SK-N-SH (cell line): ENCODE results near the gene ZNF236. TPM values are rescaled to one million over a fixed set of nuclear protein-coding genes. Genes with fewer than 3 reads are reported as not detected.

Source experiments
- CTCF ChIA-PET: fragments of 300-600, 350-600 bp; formaldehyde crosslinking; extraction: SDS; loops from one replicate; lab custom pipeline; 2021; lab: Yijun Ruan, JAX
- POLR2A ChIA-PET: fragments of 350-600 bp; sonication (Branson Sonifier 250); formaldehyde crosslinking; extraction: SDS; loops from one replicate; lab custom pipeline; 2020; ENCODE audit warnings: antibody characterized with exemption, inconsistent platforms; lab: Yijun Ruan, JAX
- DNase-seq: peaks from one replicate; pipeline ENCODE4 v3.0.0; 2012
- H2AFZ ChIP-seq: fragments of 200-600 bp; sonication (generic); 2 replicates; pipeline ENCODE4 v1.8.1; 2016; ENCODE audit warnings: antibody characterized with exemption, mild to moderate bottlenecking, low read depth
- H3F3A ChIP-seq: fragments of 200-600 bp; sonication (generic); replicated peaks from 2 replicates; pipeline ENCODE3; 2016; ENCODE audit warnings: antibody characterized with exemption, mild to moderate bottlenecking; ENCODE audit not compliant: insufficient read depth
- H3K27ac ChIP-seq, 2 experiments: fragments of 200-500 bp in 1 of 2; fragments of 200-600 bp in 1 of 2; sonication (Bioruptor generic) in 1 of 2; sonication (generic), shearing (Covaris generic) in 1 of 2; 2 replicates each; pipeline versions ENCODE4 v1.5.1 to v1.6.1; 2014 to 2016; ENCODE audit warnings: low read depth in 2 of 2, inconsistent platforms in 1 of 2, low read length in 1 of 2, mild to moderate bottlenecking in 1 of 2, mixed read lengths in 1 of 2
- H3K27me3 ChIP-seq: fragments of 200-600 bp; sonication (generic), shearing (Covaris generic); 2 replicates; pipeline ENCODE4 v1.6.1; 2016; ENCODE audit warnings: mixed run types; ENCODE audit not compliant: insufficient read depth
- H3K36me3 ChIP-seq, 2 experiments: fragments of 200-500 bp in 1 of 2; fragments of 200-600 bp in 1 of 2; sonication (Bioruptor generic) in 1 of 2; sonication (generic) in 1 of 2; replicated peaks in 1 of 2; 2 replicates each; pipeline versions ENCODE3 to v1.5.1; 2014 to 2016; ENCODE audit warnings: low read length in 1 of 2, mild to moderate bottlenecking in 1 of 2; ENCODE audit not compliant: insufficient read depth in 2 of 2, control insufficient read depth in 1 of 2
- H3K4me1 ChIP-seq, 2 experiments: fragments of 200-500 bp in 1 of 2; fragments of 200-600 bp in 1 of 2; sonication (Bioruptor generic) in 1 of 2; sonication (generic), shearing (Covaris generic) in 1 of 2; 2 replicates each; pipeline versions ENCODE4 v1.5.1 to v1.6.1; 2014 to 2016; ENCODE audit warnings: low read depth in 1 of 2, low read length in 1 of 2, mixed run types in 1 of 2; ENCODE audit not compliant: insufficient read depth in 2 of 2, control insufficient read depth in 1 of 2
- H3K4me2 ChIP-seq: fragments of 200-600 bp; sonication (generic), shearing (Covaris generic); 2 replicates; pipeline ENCODE4 v1.6.1; 2017; ENCODE audit warnings: mixed run types
- H3K4me3 ChIP-seq, 2 experiments: fragments of 200-500 bp in 1 of 2; fragments of 200-600 bp in 1 of 2; sonication (Bioruptor generic) in 1 of 2; sonication (generic), shearing (Covaris generic) in 1 of 2; 2 replicates each; pipeline versions ENCODE4 v1.5.1 to v1.8.1; 2014 to 2016; ENCODE audit warnings: low read depth in 2 of 2, inconsistent platforms in 1 of 2, low read length in 1 of 2, mild to moderate bottlenecking in 1 of 2, mixed read lengths in 1 of 2, moderate library complexity in 1 of 2
- H3K79me2 ChIP-seq: fragments of 200-600 bp; sonication (generic); 2 replicates; pipeline ENCODE4 v1.8.1; 2017; ENCODE audit warnings: mild to moderate bottlenecking; ENCODE audit not compliant: insufficient read depth
- H3K9ac ChIP-seq: fragments of 200-600 bp; sonication (generic); 2 replicates; pipeline ENCODE4 v1.6.1; 2017; ENCODE audit warnings: mixed run types
- H3K9me2 ChIP-seq: fragments of 200-600 bp; sonication (generic); 2 replicates; pipeline ENCODE4 v1.6.1; 2017; ENCODE audit warnings: mixed run types
- H3K9me3 ChIP-seq: fragments of 200-600 bp; sonication (generic); 2 replicates; pipeline ENCODE4 v1.6.1; 2017; ENCODE audit warnings: mixed run types, mild to moderate bottlenecking, moderate library complexity
- H4K20me1 ChIP-seq: fragments of 200-600 bp; sonication (generic); 2 replicates; pipeline ENCODE4 v1.6.1; 2017; ENCODE audit warnings: mild to moderate bottlenecking, mixed run types; ENCODE audit not compliant: insufficient read depth
- EZH2phosphoT487 ChIP-seq: fragments of 200-600 bp; sonication (generic); IDR thresholded peaks from 2 replicates; pipeline ENCODE4 v1.6.1; 2017; ENCODE audit warnings: low read depth, mixed run types, mild to moderate bottlenecking, antibody characterized with exemption, moderate library complexity, borderline replicate concordance
- FOSL2 ChIP-seq: IDR thresholded peaks from 2 replicates; pipeline ENCODE4 v1.4.0; 2012; ENCODE audit warnings: low read depth, mild to moderate bottlenecking, moderate library complexity, borderline replicate concordance
- GABPA ChIP-seq: IDR thresholded peaks from 2 replicates; pipeline ENCODE4 v1.4.0; 2012; ENCODE audit warnings: low read depth, mild to moderate bottlenecking
- GATA2 ChIP-seq: sonication (generic); formaldehyde crosslinking; IDR thresholded peaks from 2 replicates; pipeline ENCODE4 v1.5.0; 2020; ENCODE audit warnings: mild to moderate bottlenecking, missing genetic modification reagents
- JUND ChIP-seq: IDR thresholded peaks from 2 replicates; pipeline ENCODE4 v1.4.0; 2012
- MXI1 ChIP-seq: IDR thresholded peaks from 2 replicates; pipeline ENCODE4 v1.6.1; 2012; ENCODE audit warnings: mild to moderate bottlenecking, low read depth, low read length, improper control_type of control experiment
- NFIC ChIP-seq: IDR thresholded peaks from 2 replicates; pipeline ENCODE4 v1.4.0; 2012; ENCODE audit warnings: borderline replicate concordance
- NRF1 ChIP-seq: IDR thresholded peaks from 2 replicates; pipeline ENCODE4 v1.6.1; 2012; ENCODE audit warnings: low read depth, mild to moderate bottlenecking, low read length
- RFX5 ChIP-seq: IDR thresholded peaks from 2 replicates; pipeline ENCODE4 v1.6.1; 2012; ENCODE audit warnings: mild to moderate bottlenecking, improper control_type of control experiment, low read length
- RXRA ChIP-seq: IDR thresholded peaks from 2 replicates; pipeline ENCODE4 v1.4.0; 2012; ENCODE audit warnings: low read depth, mild to moderate bottlenecking, borderline replicate concordance
- SIN3A ChIP-seq: IDR thresholded peaks from 2 replicates; pipeline ENCODE4 v1.6.1; 2012; ENCODE audit warnings: low read depth, mild to moderate bottlenecking, low read length, moderate library complexity, borderline replicate concordance
- SMC3 ChIP-seq: IDR thresholded peaks from 2 replicates; pipeline ENCODE4 v1.6.1; 2012; ENCODE audit warnings: low read depth, low read length, improper control_type of control experiment
- TCF12 ChIP-seq: IDR thresholded peaks from 2 replicates; pipeline ENCODE4 v1.4.0; 2012
- WGBS: methylation state at CpG from one replicate; pipeline ENCODE4 v1.1.6; 2017; ENCODE audit warnings: low lambda C conversion rate; 5-methylcytosine and 5-hydroxymethylcytosine counted together
- polyA plus RNA-seq, 3 experiments: library from polyadenylated mRNA; depleted of rRNA; stranded (reverse); fragments of >200 nt; gene quantifications; 2 replicates each; pipeline ENCODE4 v1.2.3, GENCODE V29; 2012
- TF ChIP-seq, protein P1 (sequence below): fragments of 150-350 bp; IDR thresholded peaks from 2 replicates; pipeline ENCODE4 v1.6.1; 2016; ENCODE audit warnings: mild to moderate bottlenecking, low read depth, low read length
- TF ChIP-seq, protein P2 (sequence below): IDR thresholded peaks from 2 replicates; pipeline ENCODE4 v1.4.0; 2012; ENCODE audit warnings: low read depth, borderline replicate concordance
- TF ChIP-seq, protein P3 (sequence below): IDR thresholded peaks from 2 replicates; pipeline ENCODE4 v1.6.1; 2012; ENCODE audit warnings: mild to moderate bottlenecking, low read depth, low read length, moderate library complexity
- TF ChIP-seq, protein P4 (sequence below): IDR thresholded peaks from 2 replicates; pipeline ENCODE4; 2012
- TF ChIP-seq, protein P5 (sequence below): IDR thresholded peaks from 2 replicates; pipeline ENCODE4 v1.4.0; 2012; ENCODE audit warnings: low read depth

ZNF236 gene
- polyA plus RNA-seq, 1 of the 3 experiments (the other 2 are of a cell fraction): 4.2 TPM

DNA sequence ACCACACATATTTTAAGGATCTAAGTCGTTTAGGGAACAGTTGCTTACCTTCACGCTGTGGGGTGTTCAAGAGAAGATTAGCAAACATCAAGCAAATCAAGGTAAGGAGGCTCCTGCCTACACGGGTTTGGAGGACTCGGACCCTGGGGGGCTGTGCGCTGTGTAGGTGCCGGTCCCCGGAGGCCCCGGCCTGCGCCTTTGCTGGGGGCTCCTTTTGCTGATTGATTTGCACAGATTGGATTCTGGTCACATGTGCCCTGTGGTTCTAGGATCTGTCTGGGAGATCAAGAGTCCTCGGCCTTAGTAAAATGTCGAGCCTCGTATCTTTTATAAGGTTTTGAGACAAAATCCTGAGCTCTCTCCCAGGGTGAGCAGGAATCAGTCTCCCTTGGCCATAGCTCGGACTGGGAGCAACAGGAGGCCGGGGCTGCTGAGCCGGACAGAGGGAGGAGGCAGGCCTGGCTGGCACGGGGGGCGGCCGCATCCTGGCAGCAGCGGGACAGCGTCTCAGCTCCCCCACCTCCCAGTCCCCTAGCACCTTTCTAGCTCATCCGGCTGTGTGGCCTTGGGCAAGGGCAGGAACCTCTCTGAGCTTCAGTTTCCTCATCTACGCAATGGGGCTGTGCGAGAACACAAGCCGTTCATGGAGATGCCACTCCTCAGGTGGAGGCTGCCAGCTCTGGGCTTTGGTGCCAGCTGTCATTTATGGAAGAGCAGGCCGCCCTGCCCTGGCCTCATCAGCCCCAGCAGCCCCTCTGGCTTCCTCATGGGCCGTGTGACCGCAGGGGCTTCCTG, 163.0 kb downstream of the ZNF236 start (continued):
- TF ChIP-seq SIN3A: no peak
- TF ChIP-seq JUND: no peak
- TF ChIP-seq RFX5: no peak

DNA sequence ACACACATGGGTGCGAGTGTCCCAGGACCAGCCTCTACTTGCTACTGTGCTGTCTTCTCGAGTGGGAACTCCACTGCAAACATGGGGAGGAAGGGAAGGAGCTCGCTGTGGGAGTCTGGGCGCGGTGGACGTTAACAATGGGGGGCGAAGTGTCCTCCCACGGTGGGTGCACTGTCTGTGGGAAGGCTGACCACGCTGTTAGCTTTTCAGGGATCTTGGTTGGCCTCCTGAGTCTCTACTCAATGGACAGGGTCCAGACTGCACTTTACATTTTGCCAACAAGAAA, 163.5 kb downstream of the ZNF236 start:
- CTCF ChIA-PET: interaction anchor here (1.2 to 8.2 kb wide), 5 partner anchors 12 to 183 kb away, joined by 3 to 191 read pairs (median 50); no protein-coding TSS in a partner anchor
- no peak overlapping the region for H3K9ac ChIP-seq
- H3K4me1 ChIP-seq: peaks cover 0 to 8% of the 10 kb centered on the region in 2 experiments; a peak in 1 of 4 replicates
- no peak overlapping the region for H3K4me3 ChIP-seq
- no peaks in the 10 kb centered on the region for H3K9me3 ChIP-seq
- no peaks in the 10 kb centered on the region for H3K79me2 ChIP-seq
- H4K20me1 ChIP-seq: no peaks in the 10 kb centered on the region
- H3K27ac ChIP-seq: no peak overlapping the region
- TF ChIP-seq, protein P1, sequence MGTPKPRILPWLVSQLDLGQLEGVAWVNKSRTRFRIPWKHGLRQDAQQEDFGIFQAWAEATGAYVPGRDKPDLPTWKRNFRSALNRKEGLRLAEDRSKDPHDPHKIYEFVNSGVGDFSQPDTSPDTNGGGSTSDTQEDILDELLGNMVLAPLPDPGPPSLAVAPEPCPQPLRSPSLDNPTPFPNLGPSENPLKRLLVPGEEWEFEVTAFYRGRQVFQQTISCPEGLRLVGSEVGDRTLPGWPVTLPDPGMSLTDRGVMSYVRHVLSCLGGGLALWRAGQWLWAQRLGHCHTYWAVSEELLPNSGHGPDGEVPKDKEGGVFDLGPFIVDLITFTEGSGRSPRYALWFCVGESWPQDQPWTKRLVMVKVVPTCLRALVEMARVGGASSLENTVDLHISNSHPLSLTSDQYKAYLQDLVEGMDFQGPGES: no peak
- no peak for TF ChIP-seq NRF1
- TF ChIP-seq GABPA: no peak
- TF ChIP-seq EZH2phosphoT487: no peak
- TF ChIP-seq SMC3: no peak
- TF ChIP-seq, protein P2, sequence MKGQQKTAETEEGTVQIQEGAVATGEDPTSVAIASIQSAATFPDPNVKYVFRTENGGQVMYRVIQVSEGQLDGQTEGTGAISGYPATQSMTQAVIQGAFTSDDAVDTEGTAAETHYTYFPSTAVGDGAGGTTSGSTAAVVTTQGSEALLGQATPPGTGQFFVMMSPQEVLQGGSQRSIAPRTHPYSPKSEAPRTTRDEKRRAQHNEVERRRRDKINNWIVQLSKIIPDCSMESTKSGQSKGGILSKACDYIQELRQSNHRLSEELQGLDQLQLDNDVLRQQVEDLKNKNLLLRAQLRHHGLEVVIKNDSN: no peak
- TF ChIP-seq NFIC: no peak
- TF ChIP-seq MXI1: no peak
- no peak for TF ChIP-seq FOSL2
- TF ChIP-seq, all 33 proteins: peak for 0
- no peaks in the 10 kb centered on the region for H3K9me2 ChIP-seq
- WGBS: 89% methylated on average over 9 of the region's 9 CpGs
- DNase-seq: no peak
- POLR2A ChIA-PET: no interaction called here
- no peaks in the 10 kb centered on the region for H3K36me3 ChIP-seq
- no peak overlapping the region for H3K4me2 ChIP-seq
- no peaks in the 10 kb centered on the region for H3K27me3 ChIP-seq
- H3F3A ChIP-seq: no peaks in the 10 kb centered on the region
- no peak overlapping the region for H2AFZ ChIP-seq

DNA sequence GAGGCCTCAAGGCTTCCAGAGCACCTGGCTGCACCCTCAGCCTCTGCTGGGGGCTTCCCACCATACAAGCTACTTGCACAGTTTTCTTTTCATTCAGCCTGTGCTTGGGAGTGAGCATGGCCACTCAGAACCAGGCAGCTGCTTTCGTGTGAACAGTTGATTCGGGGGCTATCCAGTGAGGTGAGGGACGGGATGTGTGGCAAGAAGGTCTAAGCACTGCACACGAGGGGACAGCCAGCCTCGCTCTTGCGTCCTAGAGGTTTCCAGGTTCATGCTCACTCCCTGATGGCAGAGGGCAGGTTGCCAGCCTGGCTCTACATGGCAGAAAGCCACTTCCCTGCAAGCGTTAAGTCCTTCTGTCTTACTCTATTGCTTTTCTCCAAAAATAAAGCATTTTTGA, 164.0 kb downstream of the ZNF236 start:
- H3K9ac ChIP-seq: no peak overlapping the region
- H2AFZ ChIP-seq: no peak overlapping the region
- ChIA-PET CTCF (interaction anchor here (1.2 to 8.2 kb wide), 5 partner anchors 12 to 184 kb away, joined by 3 to 191 read pairs (median 50); no protein-coding TSS in a partner anchor), POLR2A (no interaction called here)
- peaks cover 0 to 12% of the 10 kb centered on the region in 2 experiments; a peak in 1 of 4 replicates for H3K4me1 ChIP-seq
- H3K27ac ChIP-seq: no peak overlapping the region
- H3K27me3 ChIP-seq: no peaks in the 10 kb centered on the region
- H3F3A ChIP-seq: no peaks in the 10 kb centered on the region
- no peak overlapping the region for H3K4me3 ChIP-seq
- H3K36me3 ChIP-seq: no peaks in the 10 kb centered on the region
- no peak for DNase-seq
- no peaks in the 10 kb centered on the region for H3K79me2 ChIP-seq
- no peaks in the 10 kb centered on the region for H3K9me2 ChIP-seq
- H3K4me2 ChIP-seq: no peak overlapping the region
- no peaks in the 10 kb centered on the region for H4K20me1 ChIP-seq
- 85% methylated on average over 7 of the region's 7 CpGs for WGBS
- H3K9me3 ChIP-seq: no peaks in the 10 kb centered on the region
- no peak for TF ChIP-seq GATA2 (CRISPR knock-in tag)
- TF ChIP-seq, protein P3, sequence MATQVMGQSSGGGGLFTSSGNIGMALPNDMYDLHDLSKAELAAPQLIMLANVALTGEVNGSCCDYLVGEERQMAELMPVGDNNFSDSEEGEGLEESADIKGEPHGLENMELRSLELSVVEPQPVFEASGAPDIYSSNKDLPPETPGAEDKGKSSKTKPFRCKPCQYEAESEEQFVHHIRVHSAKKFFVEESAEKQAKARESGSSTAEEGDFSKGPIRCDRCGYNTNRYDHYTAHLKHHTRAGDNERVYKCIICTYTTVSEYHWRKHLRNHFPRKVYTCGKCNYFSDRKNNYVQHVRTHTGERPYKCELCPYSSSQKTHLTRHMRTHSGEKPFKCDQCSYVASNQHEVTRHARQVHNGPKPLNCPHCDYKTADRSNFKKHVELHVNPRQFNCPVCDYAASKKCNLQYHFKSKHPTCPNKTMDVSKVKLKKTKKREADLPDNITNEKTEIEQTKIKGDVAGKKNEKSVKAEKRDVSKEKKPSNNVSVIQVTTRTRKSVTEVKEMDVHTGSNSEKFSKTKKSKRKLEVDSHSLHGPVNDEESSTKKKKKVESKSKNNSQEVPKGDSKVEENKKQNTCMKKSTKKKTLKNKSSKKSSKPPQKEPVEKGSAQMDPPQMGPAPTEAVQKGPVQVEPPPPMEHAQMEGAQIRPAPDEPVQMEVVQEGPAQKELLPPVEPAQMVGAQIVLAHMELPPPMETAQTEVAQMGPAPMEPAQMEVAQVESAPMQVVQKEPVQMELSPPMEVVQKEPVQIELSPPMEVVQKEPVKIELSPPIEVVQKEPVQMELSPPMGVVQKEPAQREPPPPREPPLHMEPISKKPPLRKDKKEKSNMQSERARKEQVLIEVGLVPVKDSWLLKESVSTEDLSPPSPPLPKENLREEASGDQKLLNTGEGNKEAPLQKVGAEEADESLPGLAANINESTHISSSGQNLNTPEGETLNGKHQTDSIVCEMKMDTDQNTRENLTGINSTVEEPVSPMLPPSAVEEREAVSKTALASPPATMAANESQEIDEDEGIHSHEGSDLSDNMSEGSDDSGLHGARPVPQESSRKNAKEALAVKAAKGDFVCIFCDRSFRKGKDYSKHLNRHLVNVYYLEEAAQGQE: no peak
- no peak for TF ChIP-seq NFIC
- TF ChIP-seq, protein P4, sequence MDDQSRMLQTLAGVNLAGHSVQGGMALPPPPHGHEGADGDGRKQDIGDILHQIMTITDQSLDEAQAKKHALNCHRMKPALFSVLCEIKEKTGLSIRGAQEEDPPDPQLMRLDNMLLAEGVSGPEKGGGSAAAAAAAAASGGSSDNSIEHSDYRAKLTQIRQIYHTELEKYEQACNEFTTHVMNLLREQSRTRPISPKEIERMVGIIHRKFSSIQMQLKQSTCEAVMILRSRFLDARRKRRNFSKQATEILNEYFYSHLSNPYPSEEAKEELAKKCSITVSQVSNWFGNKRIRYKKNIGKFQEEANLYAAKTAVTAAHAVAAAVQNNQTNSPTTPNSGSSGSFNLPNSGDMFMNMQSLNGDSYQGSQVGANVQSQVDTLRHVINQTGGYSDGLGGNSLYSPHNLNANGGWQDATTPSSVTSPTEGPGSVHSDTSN: no peak
- TF ChIP-seq TCF12: no peak
- TF ChIP-seq, protein P5, sequence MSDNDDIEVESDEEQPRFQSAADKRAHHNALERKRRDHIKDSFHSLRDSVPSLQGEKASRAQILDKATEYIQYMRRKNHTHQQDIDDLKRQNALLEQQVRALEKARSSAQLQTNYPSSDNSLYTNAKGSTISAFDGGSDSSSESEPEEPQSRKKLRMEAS: no peak
- TF ChIP-seq RXRA: no peak
- TF ChIP-seq, protein P2: no peak
